Activated gamma-delta T cell treated with anti-CD3 and anti-CD28 coated beads, Interleukin-2, amount 50 U/mL, for 16 hours (primary cell): ENCODE measurements around the gene AGRN.
"Not testable (repeated sequence)": the region's sequence is repeated elsewhere in the genome, so short reads cannot be mapped to it uniquely, and the experiment has no call there.

Experiments used
- DNase-seq: peaks from one replicate; pipeline ENCODE4 v3.0.0-alpha.2; 2020; ENCODE audit warnings: low read depth

The AGRN gene

GRCh38 chr1:1001057-1001783 lies 18.7 kb upstream of the AGRN start:
- no peak for DNase-seq

- no peak for DNase-seq
Observed at GRCh38 chr1:1003618-1004419, 16.1 kb upstream of the AGRN start.

GRCh38 chr1:1004420-1004779 lies 15.5 kb upstream of the AGRN start:
- no peak for DNase-seq

- no peak for DNase-seq
Observed at GRCh38 chr1:1004780-1005697, 14.9 kb upstream of the AGRN start.

GRCh38 chr1:1005774-1006304 lies 14.1 kb upstream of the AGRN start:
- no peak for DNase-seq

DNA sequence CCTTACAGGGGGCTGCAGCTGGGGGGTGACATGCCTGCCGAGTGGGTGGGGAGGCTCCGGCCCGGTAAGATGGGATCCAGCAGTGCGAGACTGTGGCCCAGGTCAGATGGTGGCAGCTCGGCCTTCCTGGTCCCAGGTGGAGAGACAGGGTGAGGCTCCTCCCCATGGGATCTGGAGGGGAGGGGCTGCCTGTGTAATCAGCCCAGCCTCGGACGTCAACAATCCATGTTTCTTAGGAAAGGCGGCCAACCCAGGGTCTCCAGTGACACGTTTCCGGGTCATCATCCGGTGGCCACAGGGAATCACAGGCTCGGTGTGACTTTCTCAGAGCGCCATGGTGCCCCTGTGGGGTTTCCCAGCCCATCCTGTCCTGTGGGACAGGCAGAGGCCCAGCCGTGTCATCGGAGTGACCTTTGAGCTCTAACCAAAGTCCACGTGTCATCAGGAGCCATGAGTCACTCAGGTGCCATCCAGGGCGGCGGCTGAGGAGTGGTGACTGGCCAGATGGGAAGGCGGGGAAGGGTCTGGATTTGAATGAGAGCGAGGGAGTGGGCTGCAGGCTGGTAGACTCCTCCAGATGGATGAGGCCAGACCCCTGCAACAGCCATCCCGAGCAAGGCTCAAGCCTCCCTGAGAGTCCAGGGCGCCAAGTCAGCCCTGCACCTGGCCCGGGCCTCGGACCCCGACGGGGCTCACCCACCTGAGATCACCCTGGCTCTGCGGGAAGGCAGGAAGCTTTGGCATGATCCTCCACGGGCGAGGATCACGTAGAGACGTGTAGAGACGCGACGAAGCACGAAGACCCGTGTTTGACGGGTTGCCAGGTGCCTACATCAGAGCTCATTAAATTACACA lies 13.4 kb upstream of the AGRN start:
- DNase-seq = no peak

GRCh38 chr1:1010131-1010530 lies 9.8 kb upstream of the AGRN start:
- DNase-seq = not testable (repeated sequence)

DNA sequence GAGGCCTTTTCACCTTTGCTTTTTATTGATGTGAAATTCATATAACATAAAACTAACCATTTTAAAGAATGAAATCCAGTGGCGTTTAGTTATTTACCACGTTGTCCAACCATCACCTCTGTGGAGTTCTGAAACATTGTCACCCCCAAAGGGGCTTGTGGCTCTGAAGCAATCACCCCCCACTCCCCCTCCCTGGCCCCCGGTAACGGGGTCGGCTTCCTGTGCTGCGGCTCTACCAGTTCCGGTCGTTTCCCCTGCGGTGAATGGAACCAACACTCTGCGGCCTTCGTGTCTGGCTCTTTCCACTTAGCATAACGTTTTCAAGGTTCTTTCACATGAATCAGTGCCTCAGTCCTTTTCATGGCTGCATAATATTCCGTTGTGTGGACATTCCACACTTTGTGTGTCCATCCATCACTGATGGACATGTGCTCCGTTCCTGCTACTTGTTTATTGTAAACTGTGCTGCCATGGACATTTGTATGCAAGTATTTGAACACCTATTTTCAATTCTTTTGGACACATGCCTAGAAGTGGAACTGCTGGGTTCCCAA lies 8.4 kb upstream of the AGRN start:
- DNase-seq = no peak

- DNase-seq = not testable (repeated sequence)
Observed at GRCh38 chr1:1012736-1013104, 7.2 kb upstream of the AGRN start.

GRCh38 chr1:1013105-1013921 lies 6.6 kb upstream of the AGRN start, which contains the start of gene ISG15:
ISG15 (plus strand) TSS chr1:1013497; CDS start chr1:1013574, 77 bp downstream.
- peak; percentile 79 for DNase-seq

- DNase-seq = no peak
Observed at GRCh38 chr1:1013922-1014648, 5.8 kb upstream of the AGRN start.

DNA sequence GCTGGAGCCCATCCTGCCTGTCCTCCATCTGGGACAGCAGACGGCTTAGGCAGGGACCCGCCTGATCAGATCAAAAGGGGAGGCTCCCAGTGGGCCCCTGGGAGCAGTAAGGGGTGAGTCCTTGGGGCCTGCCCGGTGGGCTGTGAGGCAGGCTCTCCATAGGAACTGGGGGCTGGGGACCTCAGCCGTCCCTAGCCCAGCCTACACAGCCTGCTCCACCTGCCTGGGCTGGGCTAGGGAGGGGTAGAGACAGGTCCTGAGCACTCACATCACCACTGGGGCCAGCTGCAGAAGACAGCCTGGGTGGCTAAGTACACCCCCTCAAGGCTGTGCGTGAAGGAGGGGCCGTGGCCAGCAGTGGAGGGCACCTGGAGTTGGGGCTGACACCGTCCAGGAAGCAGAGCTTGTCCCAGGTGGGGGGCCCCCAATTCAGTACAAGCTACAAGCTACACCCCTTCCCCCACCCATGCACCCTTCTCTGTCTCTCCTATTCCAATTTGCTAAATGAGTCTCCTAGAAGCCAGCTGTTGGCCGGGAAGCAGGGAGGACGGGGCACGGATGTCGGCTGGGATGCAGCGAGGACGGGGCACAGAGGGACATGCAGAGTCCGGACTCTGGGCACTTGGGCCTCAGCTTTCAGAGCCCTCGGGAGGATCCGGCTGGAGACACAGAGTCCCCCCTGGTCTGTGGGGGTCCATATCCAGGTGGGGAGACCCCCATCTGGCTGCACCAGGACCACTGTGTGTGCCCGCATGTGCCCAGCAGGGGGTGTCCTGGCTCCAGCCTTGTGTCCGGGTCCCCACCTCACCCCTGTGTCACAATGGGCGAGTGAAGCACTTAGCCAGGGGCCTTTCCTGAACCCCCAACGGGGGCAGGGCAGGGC lies 4.9 kb upstream of the AGRN start:
- no peak for DNase-seq

GRCh38 chr1:1017397-1018320 lies 2.3 kb upstream of the AGRN start:
- DNase-seq = not testable (repeated sequence)

DNA sequence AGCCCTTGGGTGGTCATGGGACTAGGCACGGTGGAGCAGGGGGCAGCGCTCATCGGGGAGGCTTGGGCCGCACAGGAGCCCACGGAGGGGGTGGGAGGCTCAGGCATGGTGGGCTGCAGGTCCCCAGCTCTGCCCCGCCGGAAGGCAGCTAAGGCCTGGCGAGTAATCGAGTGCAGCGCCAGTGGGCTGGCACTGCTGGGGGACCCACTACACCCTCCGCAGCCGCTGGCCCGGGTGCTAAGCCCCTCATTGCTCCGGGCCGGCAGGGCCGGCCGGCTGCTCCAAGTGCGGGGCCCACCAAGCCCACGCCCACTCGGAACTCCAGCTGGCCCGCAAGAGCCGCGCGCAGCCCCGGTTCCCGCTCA lies 1.6 kb upstream of the AGRN start:
- DNase-seq = not testable (repeated sequence)

GRCh38 chr1:1019122-1019999 lies 559 bp upstream of the AGRN start:
- peak; percentile 67 for DNase-seq

GRCh38 chr1:1020415-1021009 lies 592 bp downstream of the AGRN start:
- DNase-seq = no peak
